ENCODE data around the gene VAV3. TPM values are rescaled to one million over a fixed set of nuclear protein-coding genes. Genes with fewer than 3 reads are reported as not detected.

VAV3 gene
- total and polyA plus RNA-seq, 2 of the 8 experiments (the other 6 are each of a cell fraction or from before 2014, with no cell fraction given), result 2.9 to 7.9 TPM

DNA sequence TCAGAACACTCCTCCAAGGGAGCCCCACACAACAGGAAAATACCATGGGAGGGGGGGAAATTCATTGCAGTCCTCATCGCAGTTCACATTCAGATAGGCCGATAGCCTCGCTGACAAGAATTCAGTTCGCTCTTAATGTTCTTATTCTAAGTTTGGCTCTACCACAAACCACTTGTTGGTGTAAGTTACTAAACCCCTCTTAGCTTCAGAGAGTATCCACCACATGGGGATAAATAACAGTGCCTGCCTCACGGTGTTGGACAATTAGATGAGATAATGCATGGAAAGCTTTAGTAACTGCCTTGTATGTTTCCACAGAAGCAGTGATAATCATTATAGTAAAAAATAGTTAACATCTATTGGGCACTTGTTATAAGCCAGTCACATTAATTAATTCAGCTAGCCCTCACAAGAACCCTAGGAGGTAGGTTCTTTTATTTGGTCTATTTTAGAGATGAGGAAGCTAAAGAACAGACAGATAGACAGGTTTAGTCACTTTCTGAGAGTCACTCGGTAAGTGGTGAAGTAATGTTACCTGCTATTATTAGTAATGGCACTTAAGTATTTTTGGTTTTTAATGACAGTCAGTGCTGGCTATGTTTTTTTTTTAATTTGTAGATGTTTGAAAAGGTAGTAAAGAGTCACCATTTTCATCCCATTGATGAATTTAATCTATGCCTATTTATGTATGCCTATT, 10.1 kb downstream of the VAV3 start (continued):
- TF ChIP-seq, protein P1, sequence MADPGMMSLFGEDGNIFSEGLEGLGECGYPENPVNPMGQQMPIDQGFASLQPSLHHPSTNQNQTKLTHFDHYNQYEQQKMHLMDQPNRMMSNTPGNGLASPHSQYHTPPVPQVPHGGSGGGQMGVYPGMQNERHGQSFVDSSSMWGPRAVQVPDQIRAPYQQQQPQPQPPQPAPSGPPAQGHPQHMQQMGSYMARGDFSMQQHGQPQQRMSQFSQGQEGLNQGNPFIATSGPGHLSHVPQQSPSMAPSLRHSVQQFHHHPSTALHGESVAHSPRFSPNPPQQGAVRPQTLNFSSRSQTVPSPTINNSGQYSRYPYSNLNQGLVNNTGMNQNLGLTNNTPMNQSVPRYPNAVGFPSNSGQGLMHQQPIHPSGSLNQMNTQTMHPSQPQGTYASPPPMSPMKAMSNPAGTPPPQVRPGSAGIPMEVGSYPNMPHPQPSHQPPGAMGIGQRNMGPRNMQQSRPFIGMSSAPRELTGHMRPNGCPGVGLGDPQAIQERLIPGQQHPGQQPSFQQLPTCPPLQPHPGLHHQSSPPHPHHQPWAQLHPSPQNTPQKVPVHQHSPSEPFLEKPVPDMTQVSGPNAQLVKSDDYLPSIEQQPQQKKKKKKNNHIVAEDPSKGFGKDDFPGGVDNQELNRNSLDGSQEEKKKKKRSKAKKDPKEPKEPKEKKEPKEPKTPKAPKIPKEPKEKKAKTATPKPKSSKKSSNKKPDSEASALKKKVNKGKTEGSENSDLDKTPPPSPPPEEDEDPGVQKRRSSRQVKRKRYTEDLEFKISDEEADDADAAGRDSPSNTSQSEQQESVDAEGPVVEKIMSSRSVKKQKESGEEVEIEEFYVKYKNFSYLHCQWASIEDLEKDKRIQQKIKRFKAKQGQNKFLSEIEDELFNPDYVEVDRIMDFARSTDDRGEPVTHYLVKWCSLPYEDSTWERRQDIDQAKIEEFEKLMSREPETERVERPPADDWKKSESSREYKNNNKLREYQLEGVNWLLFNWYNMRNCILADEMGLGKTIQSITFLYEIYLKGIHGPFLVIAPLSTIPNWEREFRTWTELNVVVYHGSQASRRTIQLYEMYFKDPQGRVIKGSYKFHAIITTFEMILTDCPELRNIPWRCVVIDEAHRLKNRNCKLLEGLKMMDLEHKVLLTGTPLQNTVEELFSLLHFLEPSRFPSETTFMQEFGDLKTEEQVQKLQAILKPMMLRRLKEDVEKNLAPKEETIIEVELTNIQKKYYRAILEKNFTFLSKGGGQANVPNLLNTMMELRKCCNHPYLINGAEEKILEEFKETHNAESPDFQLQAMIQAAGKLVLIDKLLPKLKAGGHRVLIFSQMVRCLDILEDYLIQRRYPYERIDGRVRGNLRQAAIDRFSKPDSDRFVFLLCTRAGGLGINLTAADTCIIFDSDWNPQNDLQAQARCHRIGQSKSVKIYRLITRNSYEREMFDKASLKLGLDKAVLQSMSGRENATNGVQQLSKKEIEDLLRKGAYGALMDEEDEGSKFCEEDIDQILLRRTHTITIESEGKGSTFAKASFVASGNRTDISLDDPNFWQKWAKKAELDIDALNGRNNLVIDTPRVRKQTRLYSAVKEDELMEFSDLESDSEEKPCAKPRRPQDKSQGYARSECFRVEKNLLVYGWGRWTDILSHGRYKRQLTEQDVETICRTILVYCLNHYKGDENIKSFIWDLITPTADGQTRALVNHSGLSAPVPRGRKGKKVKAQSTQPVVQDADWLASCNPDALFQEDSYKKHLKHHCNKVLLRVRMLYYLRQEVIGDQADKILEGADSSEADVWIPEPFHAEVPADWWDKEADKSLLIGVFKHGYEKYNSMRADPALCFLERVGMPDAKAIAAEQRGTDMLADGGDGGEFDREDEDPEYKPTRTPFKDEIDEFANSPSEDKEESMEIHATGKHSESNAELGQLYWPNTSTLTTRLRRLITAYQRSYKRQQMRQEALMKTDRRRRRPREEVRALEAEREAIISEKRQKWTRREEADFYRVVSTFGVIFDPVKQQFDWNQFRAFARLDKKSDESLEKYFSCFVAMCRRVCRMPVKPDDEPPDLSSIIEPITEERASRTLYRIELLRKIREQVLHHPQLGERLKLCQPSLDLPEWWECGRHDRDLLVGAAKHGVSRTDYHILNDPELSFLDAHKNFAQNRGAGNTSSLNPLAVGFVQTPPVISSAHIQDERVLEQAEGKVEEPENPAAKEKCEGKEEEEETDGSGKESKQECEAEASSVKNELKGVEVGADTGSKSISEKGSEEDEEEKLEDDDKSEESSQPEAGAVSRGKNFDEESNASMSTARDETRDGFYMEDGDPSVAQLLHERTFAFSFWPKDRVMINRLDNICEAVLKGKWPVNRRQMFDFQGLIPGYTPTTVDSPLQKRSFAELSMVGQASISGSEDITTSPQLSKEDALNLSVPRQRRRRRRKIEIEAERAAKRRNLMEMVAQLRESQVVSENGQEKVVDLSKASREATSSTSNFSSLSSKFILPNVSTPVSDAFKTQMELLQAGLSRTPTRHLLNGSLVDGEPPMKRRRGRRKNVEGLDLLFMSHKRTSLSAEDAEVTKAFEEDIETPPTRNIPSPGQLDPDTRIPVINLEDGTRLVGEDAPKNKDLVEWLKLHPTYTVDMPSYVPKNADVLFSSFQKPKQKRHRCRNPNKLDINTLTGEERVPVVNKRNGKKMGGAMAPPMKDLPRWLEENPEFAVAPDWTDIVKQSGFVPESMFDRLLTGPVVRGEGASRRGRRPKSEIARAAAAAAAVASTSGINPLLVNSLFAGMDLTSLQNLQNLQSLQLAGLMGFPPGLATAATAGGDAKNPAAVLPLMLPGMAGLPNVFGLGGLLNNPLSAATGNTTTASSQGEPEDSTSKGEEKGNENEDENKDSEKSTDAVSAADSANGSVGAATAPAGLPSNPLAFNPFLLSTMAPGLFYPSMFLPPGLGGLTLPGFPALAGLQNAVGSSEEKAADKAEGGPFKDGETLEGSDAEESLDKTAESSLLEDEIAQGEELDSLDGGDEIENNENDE (IDR thresholded peaks at IDR 0.05; ENCODE audit: insufficient replicate concordance, low read length), result no peak
- TF ChIP-seq CHD1 (IDR thresholded peaks at IDR 0.05; ENCODE audit: low read depth, low read length) (no peak), SP2 (IDR thresholded peaks at IDR 0.05; ENCODE audit: low read length) (no peak)
